Fibroblast of lung (primary cell): Measurements from ENCODE around the gene POGLUT2. TPM values are rescaled to one million over a fixed set of nuclear protein-coding genes. Genes with fewer than 3 reads are reported as not detected.

Source experiments
- DNase-seq, 2 donors: peaks; one replicate each; pipeline versions ENCODE4 v3.0.0 to v3.0.0-alpha.2; 2010; ENCODE audit warnings: low read depth in 2 of 2
- H2AFZ ChIP-seq: 2 replicates; pipeline ENCODE4 v1.5.1; 2012; ENCODE audit warnings: low read length, control low read depth, inconsistent platforms
- H3K27ac ChIP-seq: 2 replicates; pipeline ENCODE4 v1.5.1; 2011; ENCODE audit warnings: low read length, control low read depth; ENCODE audit not compliant: insufficient read depth
- H3K27me3 ChIP-seq: 2 replicates; pipeline ENCODE4 v1.5.1; 2011; ENCODE audit warnings: mild to moderate bottlenecking, low read length; ENCODE audit not compliant: control insufficient read depth, insufficient read depth
- H3K36me3 ChIP-seq: 2 replicates; pipeline ENCODE4 v1.5.1; 2011; ENCODE audit warnings: low read length; ENCODE audit not compliant: control insufficient read depth, insufficient read depth
- H3K4me1 ChIP-seq: 2 replicates; pipeline ENCODE4 v1.5.1; 2011; ENCODE audit warnings: low read length; ENCODE audit not compliant: control insufficient read depth, insufficient read depth; ENCODE audit errors: extremely low read depth
- H3K4me2 ChIP-seq: 2 replicates; pipeline ENCODE4 v1.5.1; 2011; ENCODE audit warnings: low read length, control low read depth; ENCODE audit not compliant: insufficient read depth; ENCODE audit errors: extremely low read depth
- H3K4me3 ChIP-seq, 4 experiments: fragments of 200-600 bp in 1 of 4; sonication (generic) in 1 of 4; replicated peaks in 1 of 4; 2 replicates each; pipeline ENCODE4 v1.5.1; 2011 to 2016; ENCODE audit warnings: low read length in 4 of 4, low read depth in 3 of 4, mild to moderate bottlenecking in 3 of 4, control low read depth in 2 of 4, inconsistent platforms in 1 of 4, mixed read lengths in 1 of 4; ENCODE audit not compliant: insufficient read depth in 1 of 4; ENCODE audit errors: control extremely low read depth in 1 of 4
- H3K79me2 ChIP-seq: 2 replicates; pipeline ENCODE4 v1.5.1; 2012; ENCODE audit warnings: mild to moderate bottlenecking, low read length, inconsistent platforms; ENCODE audit not compliant: control insufficient read depth, insufficient read depth
- H3K9ac ChIP-seq: 2 replicates; pipeline ENCODE4 v1.5.1; 2011; ENCODE audit warnings: mild to moderate bottlenecking, low read length, control low read depth; ENCODE audit not compliant: insufficient read depth
- H3K9me3 ChIP-seq: 2 replicates; pipeline ENCODE4 v1.5.1; 2012; ENCODE audit warnings: low read depth, low read length; ENCODE audit not compliant: control insufficient read depth, insufficient read depth
- H4K20me1 ChIP-seq: 2 replicates; pipeline ENCODE4 v1.5.1; 2011; ENCODE audit warnings: low read length; ENCODE audit not compliant: control insufficient read depth, insufficient read depth; ENCODE audit errors: extremely low read depth
- CTCF ChIP-seq, 2 donors: IDR thresholded peaks in 1 of 2; conservative IDR thresholded peaks in 1 of 2; 1 replicate in 1 of 2; 2 replicates in 1 of 2; pipeline ENCODE4 v1.5.1; 2011 to 2012; ENCODE audit warnings: low read length in 2 of 2, control low read depth in 1 of 2, inconsistent platforms in 1 of 2, low read depth in 1 of 2, mild to moderate bottlenecking in 1 of 2
- EZH2 ChIP-seq: IDR thresholded peaks from 2 replicates; pipeline ENCODE4 v1.5.1; 2012; ENCODE audit warnings: low read length, control low read depth, mild to moderate bottlenecking; ENCODE audit errors: missing control alignments
- polyA plus RNA-seq, 2 donors: library from polyadenylated mRNA; depleted of rRNA in 1 of 2; stranded (reverse) in 1 of 2; unstranded in 1 of 2; fragments of >200 nt; gene quantifications; 2 replicates each; pipeline ENCODE4 v1.2.1, GENCODE V29; 2011 to 2012; ENCODE audit warnings: missing spikeins in 1 of 2
- total RNA-seq: library from RNA; depleted of rRNA; stranded (reverse); fragments of >200 nt; gene quantifications from 2 replicates; pipeline ENCODE4 v1.2.1, GENCODE V29; 2014

The POGLUT2 gene
- total and polyA plus RNA-seq, 2 donors (not counting 1 experiment from before 2014, with no cell fraction given) = 11.7 to 18.1 TPM

GRCh38 chr13:102839462-102839861, 40.7 kb upstream of the POGLUT2 start:
- H3K27ac ChIP-seq = no peak overlapping the region
- H3K4me2 ChIP-seq = no peak overlapping the region
- no peak overlapping the region for H2AFZ ChIP-seq
- H3K9me3 ChIP-seq = no peaks in the 10 kb centered on the region
- TF ChIP-seq CTCF (conservative IDR thresholded peaks at IDR 0.05 in 1 of 2, IDR thresholded peaks at IDR 0.05 in 1 of 2; ENCODE audit: low read depth in 1 of 2, low read length in 2 of 2) (no peak), EZH2 (no peak)
- no peaks in the 10 kb centered on the region for H3K79me2 ChIP-seq
- H3K9ac ChIP-seq = no peak overlapping the region
- no peaks in the 10 kb centered on the region for H3K4me1 ChIP-seq
- DNase-seq = peak in 1 of 2 donors; percentile 13
- H3K36me3 ChIP-seq = no peaks in the 10 kb centered on the region
- no peaks in the 10 kb centered on the region for H4K20me1 ChIP-seq
- no peak overlapping the region for H3K4me3 ChIP-seq
- no peaks in the 10 kb centered on the region for H3K27me3 ChIP-seq

GRCh38 chr13:102838982-102839381, 40.2 kb upstream of the POGLUT2 start:
- no peak overlapping the region for H2AFZ ChIP-seq
- H3K9ac ChIP-seq = no peak overlapping the region
- no peaks in the 10 kb centered on the region for H3K4me1 ChIP-seq
- H3K9me3 ChIP-seq = no peaks in the 10 kb centered on the region
- no peak overlapping the region for H3K4me3 ChIP-seq
- H3K27me3 ChIP-seq = no peaks in the 10 kb centered on the region
- H3K79me2 ChIP-seq = no peaks in the 10 kb centered on the region
- no peaks in the 10 kb centered on the region for H4K20me1 ChIP-seq
- H3K36me3 ChIP-seq = no peaks in the 10 kb centered on the region
- TF ChIP-seq EZH2 (no peak), CTCF (conservative IDR thresholded peaks at IDR 0.05 in 1 of 2, IDR thresholded peaks at IDR 0.05 in 1 of 2; ENCODE audit: low read depth in 1 of 2, low read length in 2 of 2) (no peak)
- DNase-seq = no peak
- no peak overlapping the region for H3K27ac ChIP-seq
- H3K4me2 ChIP-seq = no peak overlapping the region

- H3K27ac ChIP-seq = no peak overlapping the region
- no peaks in the 10 kb centered on the region for H3K36me3 ChIP-seq
- H3K4me2 ChIP-seq = no peak overlapping the region
- no peaks in the 10 kb centered on the region for H4K20me1 ChIP-seq
- H3K4me1 ChIP-seq = no peaks in the 10 kb centered on the region
- no peaks in the 10 kb centered on the region for H3K27me3 ChIP-seq
- no peak overlapping the region for H2AFZ ChIP-seq
- no peak for DNase-seq
- H3K9ac ChIP-seq = no peak overlapping the region
- H3K4me3 ChIP-seq = no peak overlapping the region
- no peak for TF ChIP-seq EZH2
- no peak for TF ChIP-seq CTCF (conservative IDR thresholded peaks at IDR 0.05 in 1 of 2, IDR thresholded peaks at IDR 0.05 in 1 of 2; ENCODE audit: low read depth in 1 of 2, low read length in 2 of 2)
- no peaks in the 10 kb centered on the region for H3K79me2 ChIP-seq
- H3K9me3 ChIP-seq = no peaks in the 10 kb centered on the region
Observed at GRCh38 chr13:102838273-102838672, 39.5 kb upstream of the POGLUT2 start.
